ENCODE results near the gene PPP1R13B. TPM values are rescaled to one million over a fixed set of nuclear protein-coding genes. Genes with fewer than 3 reads are reported as not detected.
"Not testable (repeated sequence)": the region's sequence is repeated elsewhere in the genome, so short reads cannot be mapped to it uniquely, and the experiment has no call there.

Gene PPP1R13B
- total RNA-seq, 1 donor from 2014 or later: 7.3 TPM

- TF ChIP-seq CTCF (IDR thresholded peaks at IDR 0.05; ENCODE audit: insufficient read depth, low read length, poor library complexity, severe bottlenecking): no peak
- no peaks in the 10 kb centered on the region for H3K36me3 ChIP-seq (ENCODE audit: control insufficient read depth, insufficient read depth, low read length)
- H3K4me3 ChIP-seq (ENCODE audit: low read depth, low read length): no peak overlapping the region
- H3K27me3 ChIP-seq (ENCODE audit: control insufficient read depth, insufficient read depth, low read length): no peaks in the 10 kb centered on the region
- no peak for DNase-seq (ENCODE audit: low read depth)
Observed at GRCh38 chr14:103891667-103892215, 44.4 kb upstream of the PPP1R13B start.

DNA sequence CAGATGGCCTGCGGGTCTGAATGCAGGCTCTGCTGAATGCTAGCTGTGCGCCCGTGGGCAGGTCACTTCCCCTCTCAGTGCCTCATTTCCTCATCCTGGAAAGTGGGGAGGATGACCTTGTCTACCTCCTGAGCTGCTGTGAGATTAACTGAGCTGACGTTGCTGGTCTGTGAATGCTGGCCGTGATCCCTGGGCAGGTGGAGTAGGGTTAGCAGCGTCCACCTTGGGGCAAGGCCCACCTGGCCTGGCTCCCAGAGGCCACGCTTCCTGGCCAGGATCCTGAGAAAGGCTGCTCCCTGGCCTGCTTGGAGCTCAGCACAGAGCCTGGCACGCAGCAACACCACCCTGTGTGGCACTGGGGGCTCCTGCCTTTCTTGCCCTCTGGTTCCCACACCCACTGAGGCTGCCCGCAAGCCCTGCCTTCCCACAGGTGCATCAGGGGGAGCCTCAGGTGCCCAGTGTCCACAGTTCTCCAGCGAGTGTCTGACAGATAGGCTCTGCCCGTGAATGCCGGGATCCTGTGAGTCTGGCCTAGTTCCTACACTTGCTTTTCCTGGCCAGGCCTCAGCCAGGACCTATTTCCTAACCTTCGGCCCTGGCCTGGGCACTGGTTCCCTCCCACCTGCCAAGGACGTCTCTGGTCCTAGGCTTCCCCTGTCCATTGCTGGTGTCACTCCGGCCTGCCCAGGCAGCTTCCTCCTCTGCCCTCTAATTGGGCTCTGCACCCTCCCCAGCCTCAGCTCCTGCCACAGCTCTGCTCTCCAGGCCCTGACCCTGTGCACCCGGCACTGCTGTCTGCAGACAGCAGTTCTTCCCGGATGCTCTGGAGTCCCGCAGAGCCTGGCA lies 43.7 kb upstream of the PPP1R13B start:
- Histone ChIP-seq H3K36me3 (ENCODE audit: control insufficient read depth, insufficient read depth, low read length) (no peaks in the 10 kb centered on the region), H3K27me3 (ENCODE audit: control insufficient read depth, insufficient read depth, low read length) (peaks cover under 1% of the 10 kb centered on the region), H3K4me3 (ENCODE audit: low read depth, low read length) (no peak overlapping the region)
- DNase-seq (ENCODE audit: low read depth): no peak
- no peak for TF ChIP-seq CTCF (IDR thresholded peaks at IDR 0.05; ENCODE audit: insufficient read depth, low read length, poor library complexity, severe bottlenecking)

- TF ChIP-seq CTCF (IDR thresholded peaks at IDR 0.05; ENCODE audit: insufficient read depth, low read length, poor library complexity, severe bottlenecking): no peak
- Histone ChIP-seq H3K27me3 (ENCODE audit: control insufficient read depth, insufficient read depth, low read length) (peaks cover 4% of the 10 kb centered on the region), H3K36me3 (ENCODE audit: control insufficient read depth, insufficient read depth, low read length) (no peaks in the 10 kb centered on the region), H3K4me3 (ENCODE audit: low read depth, low read length) (no peak overlapping the region)
- no peak for DNase-seq (ENCODE audit: low read depth)
Observed at GRCh38 chr14:103890052-103890371, 42.6 kb upstream of the PPP1R13B start.

DNA sequence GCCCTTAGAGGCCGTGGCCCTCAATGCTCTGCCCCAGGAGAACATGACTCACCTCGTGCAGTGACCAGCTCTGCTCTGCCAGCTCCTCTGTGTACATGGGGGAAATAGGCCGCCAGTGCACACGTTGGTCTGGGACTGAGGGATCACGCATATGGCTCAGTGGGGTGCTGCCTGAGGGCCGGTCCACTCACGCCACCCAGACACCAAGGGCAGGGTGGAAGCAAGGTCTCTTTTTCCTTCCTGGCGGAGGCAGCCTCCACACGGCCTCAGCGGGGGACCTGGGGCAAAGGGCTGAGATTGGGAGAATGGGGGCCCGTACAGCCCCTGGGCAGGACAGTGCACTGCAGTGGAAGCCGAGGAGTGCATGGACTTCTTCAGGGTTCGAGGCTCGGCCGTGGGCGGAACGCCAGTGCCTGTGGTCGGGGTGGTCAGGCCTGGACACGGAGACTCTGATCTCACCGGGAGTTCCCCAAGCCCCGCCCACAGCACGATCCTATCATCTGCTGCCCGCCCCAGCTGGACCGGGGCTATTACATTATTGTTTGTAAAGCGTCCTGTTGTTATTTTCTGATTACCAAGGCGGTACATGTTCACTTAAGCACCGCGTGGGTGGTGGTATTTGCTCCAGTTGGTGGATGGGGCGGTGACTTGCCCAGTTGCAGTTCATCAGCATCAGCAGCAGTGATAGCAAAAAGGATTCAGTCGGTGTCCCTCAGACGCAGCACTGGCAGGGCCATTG lies 42.1 kb upstream of the PPP1R13B start:
- no peak for TF ChIP-seq CTCF (IDR thresholded peaks at IDR 0.05; ENCODE audit: insufficient read depth, low read length, poor library complexity, severe bottlenecking)
- Histone ChIP-seq H3K4me3 (ENCODE audit: low read depth, low read length) (no peak overlapping the region), H3K27me3 (ENCODE audit: control insufficient read depth, insufficient read depth, low read length) (peaks cover 4% of the 10 kb centered on the region), H3K36me3 (ENCODE audit: control insufficient read depth, insufficient read depth, low read length) (no peaks in the 10 kb centered on the region)
- no peak for DNase-seq (ENCODE audit: low read depth)

DNA sequence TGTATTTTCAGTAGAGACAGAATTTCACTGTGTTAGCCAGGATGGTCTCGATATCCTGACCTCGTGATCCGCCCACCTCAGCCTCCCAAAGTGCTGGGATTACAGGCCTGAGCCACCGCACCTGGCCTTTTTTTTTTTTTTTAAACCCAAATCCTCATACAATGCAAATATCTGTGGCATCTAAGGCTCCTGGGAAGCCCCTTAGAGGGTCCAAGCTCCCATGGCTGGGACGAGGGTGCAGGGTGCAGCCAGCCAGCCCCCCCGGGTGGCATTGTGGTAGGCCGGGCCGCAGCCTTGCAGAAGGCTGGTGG lies 41.6 kb upstream of the PPP1R13B start:
- not testable (repeated sequence) for H3K36me3 ChIP-seq (ENCODE audit: control insufficient read depth, insufficient read depth, low read length); H3K27me3 ChIP-seq (ENCODE audit: control insufficient read depth, insufficient read depth, low read length); DNase-seq (ENCODE audit: low read depth); H3K4me3 ChIP-seq (ENCODE audit: low read depth, low read length)

DNA sequence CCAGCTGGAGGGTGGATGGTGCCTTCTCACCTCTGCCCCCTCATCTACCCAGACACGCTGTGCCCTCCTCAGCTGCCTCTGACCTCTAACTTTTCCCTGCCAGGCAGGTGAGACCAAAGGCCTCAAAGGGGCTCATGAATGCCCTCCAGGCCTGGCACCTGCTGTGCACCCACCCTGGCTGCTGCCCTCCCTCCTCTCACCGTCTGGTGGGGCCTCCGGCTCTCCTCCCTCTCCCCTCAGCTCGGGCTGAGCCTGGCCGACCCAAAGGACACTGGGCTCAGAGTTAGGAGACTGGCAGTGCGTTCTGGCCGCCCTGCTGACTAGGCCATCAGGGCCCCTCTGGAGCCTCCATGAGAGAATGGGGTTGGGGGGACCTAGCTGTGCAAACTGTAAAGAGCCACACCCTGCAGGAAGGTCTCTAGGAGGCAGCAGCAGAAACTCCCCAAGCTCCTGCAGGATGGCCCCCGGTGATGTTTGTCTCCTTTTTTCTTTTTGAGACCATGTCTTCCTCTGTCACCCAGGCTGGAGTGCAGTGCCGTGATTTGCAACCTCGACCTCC lies 40.3 kb upstream of the PPP1R13B start:
- TF ChIP-seq CTCF (IDR thresholded peaks at IDR 0.05; ENCODE audit: insufficient read depth, low read length, poor library complexity, severe bottlenecking): no peak
- no peak overlapping the region for H3K4me3 ChIP-seq (ENCODE audit: low read depth, low read length)
- peaks cover 4% of the 10 kb centered on the region for H3K27me3 ChIP-seq (ENCODE audit: control insufficient read depth, insufficient read depth, low read length)
- H3K36me3 ChIP-seq (ENCODE audit: control insufficient read depth, insufficient read depth, low read length): no peaks in the 10 kb centered on the region
- no peak for DNase-seq (ENCODE audit: low read depth)

All from kidney epithelial cell (primary cell).